GM18909 (cell line): ENCODE measurements around the gene ZNF208.
"Not testable (repeated sequence)": the region's sequence is repeated elsewhere in the genome, so short reads cannot be mapped to it uniquely, and the experiment has no call there.

Experiments used
- ATAC-seq: cut with Tn5 transposase; IDR thresholded peaks from one replicate; pipeline ENCODE4 v1.9.1; 2021; ENCODE audit warnings: mild to moderate bottlenecking; ENCODE audit not compliant: unreplicated experiment, poor library complexity

Gene ZNF208

DNA sequence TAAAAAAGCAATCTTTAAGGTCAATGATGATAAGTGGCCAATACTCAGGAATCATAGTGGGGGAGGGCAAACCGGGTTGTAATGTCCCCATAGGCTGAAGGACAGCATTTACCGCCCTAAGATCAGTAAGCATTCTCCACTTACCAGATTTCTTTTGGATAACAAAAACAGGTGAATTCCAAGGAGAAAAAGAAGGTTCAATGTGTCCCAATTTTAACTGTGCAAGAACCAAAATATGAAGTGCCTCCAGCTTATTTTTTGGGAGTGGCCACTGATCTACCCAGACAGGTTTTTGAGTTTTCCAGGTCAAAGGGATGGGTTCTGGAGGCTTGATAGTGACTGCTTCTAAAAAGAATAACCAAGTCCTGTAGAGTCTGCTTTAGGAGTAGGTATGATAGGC, 125.2 kb downstream of the ZNF208 start:
- not testable (repeated sequence) for ATAC-seq

DNA sequence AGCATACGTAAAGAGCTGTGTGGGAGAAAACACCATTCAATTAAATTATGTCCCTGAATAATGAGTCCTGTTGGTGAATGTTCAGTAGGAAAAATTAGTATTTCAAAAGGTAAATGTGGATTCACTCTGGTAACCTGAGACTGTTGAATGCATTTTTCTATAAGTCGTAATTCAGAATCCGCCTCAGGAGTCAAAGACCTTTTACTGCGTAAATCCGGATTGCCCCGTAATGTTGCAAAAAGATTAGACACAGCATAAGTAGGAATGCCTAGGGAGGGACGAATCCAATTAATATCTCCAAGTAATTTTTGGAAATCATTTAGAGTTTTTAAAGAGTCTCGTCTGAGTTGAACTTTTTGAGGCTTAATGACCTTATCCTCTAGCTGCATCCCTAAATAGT, 126.0 kb downstream of the ZNF208 start:
- not testable (repeated sequence) for ATAC-seq

DNA sequence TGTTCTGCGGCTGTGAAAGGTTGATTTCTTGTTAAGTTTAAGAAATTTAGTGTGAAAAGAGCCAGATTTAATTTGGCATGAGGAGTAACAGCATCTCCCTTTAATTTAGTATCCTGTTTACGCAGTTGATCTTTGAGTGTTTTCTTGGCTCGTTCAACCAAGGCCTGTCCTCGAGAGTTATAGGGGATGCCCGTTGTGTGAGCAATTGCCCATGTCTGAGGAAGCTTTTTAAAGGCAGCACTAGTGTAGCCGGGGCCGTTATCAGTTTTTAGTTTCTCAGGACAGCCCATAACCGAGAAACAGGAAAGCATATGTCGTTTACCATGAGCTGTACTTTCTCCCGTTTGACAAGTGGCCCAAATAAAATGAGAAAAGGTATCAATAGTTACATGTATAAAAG, 127.2 kb downstream of the ZNF208 start:
- ATAC-seq: no peak
